Forelimb muscle (tissue), 1 donor: Measurements from ENCODE around the gene SUMF1. TPM values are rescaled to one million over a fixed set of nuclear protein-coding genes. Genes with fewer than 3 reads are reported as not detected.

Source experiments
- DNase-seq: peaks from one replicate; pipeline ENCODE4 v3.0.0-alpha.2; 2013; ENCODE audit warnings: low read depth
- polyA plus RNA-seq: library from polyadenylated mRNA; unstranded; fragments of 120-200 nt; gene quantifications from one replicate; pipeline ENCODE4 v1.2.1, GENCODE V29; 2013; ENCODE audit not compliant: insufficient read length

SUMF1 gene
- polyA plus RNA-seq, 1 donor: 10.9 TPM

- no peak for DNase-seq
Measured at GRCh38 chr3:4416427-4416945, 50.6 kb downstream of the SUMF1 start.

GRCh38 chr3:4413467-4413866 is 53.6 kb downstream of the SUMF1 start:
- DNase-seq: no peak

- no peak for DNase-seq
Measured at GRCh38 chr3:4411833-4412232, 55.2 kb downstream of the SUMF1 start.

- no peak for DNase-seq
Measured at GRCh38 chr3:4411236-4411635, 55.8 kb downstream of the SUMF1 start.

- no peak for DNase-seq
Measured at GRCh38 chr3:4410606-4411005, 56.5 kb downstream of the SUMF1 start.

- no peak for DNase-seq
Measured at GRCh38 chr3:4409971-4410573, 57.0 kb downstream of the SUMF1 start.

GRCh38 chr3:4409415-4409814 is 57.7 kb downstream of the SUMF1 start:
- DNase-seq: no peak

- no peak for DNase-seq
Measured at GRCh38 chr3:4408958-4409357, 58.1 kb downstream of the SUMF1 start.

GRCh38 chr3:4407941-4408340 is 59.1 kb downstream of the SUMF1 start:
- DNase-seq: no peak

GRCh38 chr3:4406746-4407568 is 60.1 kb downstream of the SUMF1 start:
- no peak for DNase-seq

- no peak for DNase-seq
Measured at GRCh38 chr3:4404881-4405280, 62.2 kb downstream of the SUMF1 start.

GRCh38 chr3:4401441-4401840 is 65.6 kb downstream of the SUMF1 start:
- no peak for DNase-seq

- no peak for DNase-seq
Measured at GRCh38 chr3:4399476-4399875, 67.6 kb downstream of the SUMF1 start.

- DNase-seq: no peak
Measured at GRCh38 chr3:4398941-4399245, 68.2 kb downstream of the SUMF1 start.

GRCh38 chr3:4398120-4398940 is 68.7 kb downstream of the SUMF1 start:
- no peak for DNase-seq

- no peak for DNase-seq
Measured at GRCh38 chr3:4397466-4397865, 69.6 kb downstream of the SUMF1 start.

- no peak for DNase-seq
Measured at GRCh38 chr3:4396542-4396941, 70.5 kb downstream of the SUMF1 start.

- DNase-seq: no peak
Measured at GRCh38 chr3:4396006-4396405, 71.1 kb downstream of the SUMF1 start.

- DNase-seq: no peak
Measured at GRCh38 chr3:4395448-4395847, 71.6 kb downstream of the SUMF1 start.

GRCh38 chr3:4394567-4394966 is 72.5 kb downstream of the SUMF1 start:
- DNase-seq: no peak

GRCh38 chr3:4394048-4394447 is 73.0 kb downstream of the SUMF1 start:
- DNase-seq: no peak

GRCh38 chr3:4392992-4393391 is 74.1 kb downstream of the SUMF1 start:
- no peak for DNase-seq
